ENCODE data around the gene PCDH18. TPM values are rescaled to one million over a fixed set of nuclear protein-coding genes. Genes with fewer than 3 reads are reported as not detected.
A peak's percentile ranks its signal among the peaks of the same experiment; 100 is the strongest.

PCDH18 gene, protein sequence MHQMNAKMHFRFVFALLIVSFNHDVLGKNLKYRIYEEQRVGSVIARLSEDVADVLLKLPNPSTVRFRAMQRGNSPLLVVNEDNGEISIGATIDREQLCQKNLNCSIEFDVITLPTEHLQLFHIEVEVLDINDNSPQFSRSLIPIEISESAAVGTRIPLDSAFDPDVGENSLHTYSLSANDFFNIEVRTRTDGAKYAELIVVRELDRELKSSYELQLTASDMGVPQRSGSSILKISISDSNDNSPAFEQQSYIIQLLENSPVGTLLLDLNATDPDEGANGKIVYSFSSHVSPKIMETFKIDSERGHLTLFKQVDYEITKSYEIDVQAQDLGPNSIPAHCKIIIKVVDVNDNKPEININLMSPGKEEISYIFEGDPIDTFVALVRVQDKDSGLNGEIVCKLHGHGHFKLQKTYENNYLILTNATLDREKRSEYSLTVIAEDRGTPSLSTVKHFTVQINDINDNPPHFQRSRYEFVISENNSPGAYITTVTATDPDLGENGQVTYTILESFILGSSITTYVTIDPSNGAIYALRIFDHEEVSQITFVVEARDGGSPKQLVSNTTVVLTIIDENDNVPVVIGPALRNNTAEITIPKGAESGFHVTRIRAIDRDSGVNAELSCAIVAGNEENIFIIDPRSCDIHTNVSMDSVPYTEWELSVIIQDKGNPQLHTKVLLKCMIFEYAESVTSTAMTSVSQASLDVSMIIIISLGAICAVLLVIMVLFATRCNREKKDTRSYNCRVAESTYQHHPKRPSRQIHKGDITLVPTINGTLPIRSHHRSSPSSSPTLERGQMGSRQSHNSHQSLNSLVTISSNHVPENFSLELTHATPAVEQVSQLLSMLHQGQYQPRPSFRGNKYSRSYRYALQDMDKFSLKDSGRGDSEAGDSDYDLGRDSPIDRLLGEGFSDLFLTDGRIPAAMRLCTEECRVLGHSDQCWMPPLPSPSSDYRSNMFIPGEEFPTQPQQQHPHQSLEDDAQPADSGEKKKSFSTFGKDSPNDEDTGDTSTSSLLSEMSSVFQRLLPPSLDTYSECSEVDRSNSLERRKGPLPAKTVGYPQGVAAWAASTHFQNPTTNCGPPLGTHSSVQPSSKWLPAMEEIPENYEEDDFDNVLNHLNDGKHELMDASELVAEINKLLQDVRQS
- total RNA-seq = under 1 TPM; 0.03 to 0.14 (median 0.05) TPM

DNA sequence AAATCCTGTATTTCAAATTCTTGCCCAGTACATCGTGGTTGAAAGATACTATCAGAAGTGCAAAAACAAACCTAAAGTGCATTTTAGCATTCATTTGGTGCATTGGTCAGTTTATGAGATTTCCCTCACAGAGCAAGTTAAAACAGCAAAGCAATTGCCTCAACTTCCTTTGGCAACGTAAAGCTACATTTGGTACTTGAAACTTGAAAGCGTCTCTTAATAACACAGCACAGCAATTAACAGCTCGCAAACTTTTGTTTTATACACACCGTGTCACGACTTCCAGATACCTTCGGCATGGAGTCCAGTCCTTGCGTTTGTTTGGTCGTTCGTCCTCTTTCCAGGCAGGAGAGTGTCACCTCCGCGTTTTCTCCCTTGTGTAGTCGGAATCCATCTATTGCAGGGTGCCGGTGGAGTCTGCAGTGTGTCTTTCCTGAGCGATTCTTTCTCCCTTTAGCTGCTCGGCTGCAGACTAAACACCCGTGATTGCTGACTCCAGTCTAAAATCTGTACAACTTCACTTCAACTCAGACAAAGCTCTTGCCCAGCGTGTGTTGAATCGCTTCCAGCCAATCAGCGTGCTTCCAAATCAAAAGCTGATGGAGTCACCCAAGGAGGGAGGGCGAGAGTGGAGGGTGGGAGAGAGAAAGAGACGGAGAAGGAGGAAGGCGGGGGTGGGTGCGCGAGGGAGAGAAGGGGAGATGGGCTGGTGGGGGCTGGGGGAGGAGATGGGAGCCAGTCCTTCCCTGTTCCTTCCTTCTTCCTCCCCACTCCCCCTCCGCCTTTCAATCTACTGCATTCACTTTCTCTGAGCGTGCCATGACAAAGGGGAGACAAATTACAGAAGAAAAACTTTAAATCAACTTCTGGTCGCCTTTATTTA is at the start of gene PCDH18:
Gene PCDH18, minus strand, starts transcription at position 509 of the 883 bp plus-strand sequence. Its CDS starts 406 bp downstream, at position 103.
- Mint-ChIP-seq H3K36me3 (ENCODE audit: insufficient read depth) (no peaks in the 10 kb centered on the region), H3K4me3 (no peak within 1 kb of the TSS), H3K27me3 (ENCODE audit: low read depth) (no peaks in the 10 kb centered on the region), H3K4me1 (ENCODE audit: low read depth) (peaks cover 5% of the 10 kb centered on the region), H3K9me3 (peaks cover 5% of the 10 kb centered on the region)
- DNase-seq (no peak), ATAC-seq (peak; percentile 35 to 66)

DNA sequence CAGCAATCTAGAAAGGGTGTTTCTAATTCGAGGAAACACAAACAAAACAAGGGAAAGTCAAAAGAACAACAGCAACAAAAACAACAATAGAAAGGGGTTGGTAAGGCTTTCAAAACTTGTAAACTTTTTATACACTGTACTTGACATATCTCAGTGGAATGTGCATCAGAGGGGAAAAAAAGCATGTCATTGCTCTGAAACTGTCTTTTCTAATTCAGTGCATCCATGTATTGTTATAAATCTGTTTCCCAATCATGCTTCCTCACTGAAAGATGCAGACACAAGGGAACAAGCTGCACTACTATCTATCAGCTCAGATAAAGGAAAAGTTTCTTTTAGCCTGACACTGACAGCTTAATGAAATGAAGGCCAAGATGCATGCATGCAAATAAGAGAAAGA is 44.2 kb upstream of the PCDH18 start:
- Mint-ChIP-seq H3K36me3 (ENCODE audit: insufficient read depth) (no peaks in the 10 kb centered on the region), H3K9me3 (peaks cover 7% of the 10 kb centered on the region), H3K4me1 (ENCODE audit: low read depth) (no peaks in the 10 kb centered on the region), H3K27me3 (ENCODE audit: low read depth) (peaks cover 2% of the 10 kb centered on the region), H3K4me3 (no peak overlapping the region)
- no peak for DNase-seq
- ATAC-seq = no peak

DNA sequence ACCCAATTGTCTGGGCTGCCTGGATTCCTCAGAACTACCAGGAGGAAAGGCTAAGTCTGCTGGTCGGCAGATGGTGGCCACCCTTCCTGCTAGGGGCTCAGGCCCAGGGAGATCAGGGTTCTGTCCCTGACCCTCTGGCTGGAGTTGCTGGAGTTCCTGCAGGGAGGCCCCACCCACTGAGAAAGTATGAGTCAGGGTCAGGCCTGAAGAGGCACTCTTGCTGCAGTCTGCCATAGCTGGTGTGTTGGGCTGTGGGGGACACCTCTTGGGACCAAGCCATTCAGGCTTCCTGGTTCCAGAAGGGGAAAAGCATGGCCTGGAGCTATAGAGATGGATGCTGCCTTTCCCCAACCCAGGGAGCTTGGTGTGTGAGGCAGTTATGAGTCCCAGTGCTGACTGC is 40.4 kb upstream of the PCDH18 start:
- peaks cover 18% of the 10 kb centered on the region for H3K9me3 Mint-ChIP-seq
- H3K27me3 Mint-ChIP-seq (ENCODE audit: low read depth) = peaks cover 2% of the 10 kb centered on the region
- no peak overlapping the region for H3K4me3 Mint-ChIP-seq
- DNase-seq (no peak), ATAC-seq (no peak)
- H3K4me1 Mint-ChIP-seq (ENCODE audit: low read depth) = no peaks in the 10 kb centered on the region
- H3K36me3 Mint-ChIP-seq (ENCODE audit: insufficient read depth) = no peaks in the 10 kb centered on the region

DNA sequence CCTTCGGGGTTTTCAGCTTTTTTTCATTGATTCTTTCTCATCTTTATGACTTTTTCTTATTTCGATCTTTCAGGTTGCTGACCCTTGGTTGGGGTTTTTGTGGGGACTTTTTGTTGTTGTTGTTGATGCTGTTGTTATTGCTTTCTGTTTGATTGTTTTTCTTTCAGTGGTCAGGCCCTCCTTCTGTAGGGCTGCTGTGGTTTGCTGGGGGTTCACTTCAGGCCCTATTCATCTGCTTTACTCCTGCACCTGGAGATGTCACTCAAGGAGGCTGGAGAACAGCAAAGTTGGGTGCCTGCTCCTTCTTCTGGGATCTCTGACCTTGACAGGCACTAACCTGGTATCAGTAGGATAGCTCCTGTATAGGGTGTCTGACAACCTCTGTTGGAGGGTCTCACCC is 39.9 kb upstream of the PCDH18 start:
- Mint-ChIP-seq H3K36me3 (ENCODE audit: insufficient read depth) (no peaks in the 10 kb centered on the region), H3K27me3 (ENCODE audit: low read depth) (peaks cover 2% of the 10 kb centered on the region), H3K4me3 (no peak overlapping the region), H3K9me3 (peaks cover 18% of the 10 kb centered on the region), H3K4me1 (ENCODE audit: low read depth) (no peaks in the 10 kb centered on the region)
- ATAC-seq = no peak
- DNase-seq = no peak

DNA sequence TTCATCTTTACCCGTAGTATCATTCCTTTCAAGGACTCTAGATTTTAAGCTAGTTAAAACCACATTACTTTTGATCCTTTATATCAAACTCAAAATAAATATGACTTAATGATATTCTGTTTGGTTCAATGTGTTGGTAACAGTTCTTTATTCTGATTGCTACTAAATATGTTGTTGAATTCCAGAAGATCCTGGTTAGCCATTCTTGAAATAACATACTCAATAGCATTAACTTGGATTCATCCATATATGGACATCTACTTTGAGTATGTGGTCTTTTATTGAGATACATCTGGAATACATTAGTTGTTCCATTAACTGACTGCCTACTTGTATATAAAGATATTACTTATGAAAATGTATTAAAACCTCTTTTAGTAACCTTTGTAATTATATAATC is 27.5 kb upstream of the PCDH18 start:
- peaks cover 5% of the 10 kb centered on the region for H3K9me3 Mint-ChIP-seq
- no peak for ATAC-seq

DNA sequence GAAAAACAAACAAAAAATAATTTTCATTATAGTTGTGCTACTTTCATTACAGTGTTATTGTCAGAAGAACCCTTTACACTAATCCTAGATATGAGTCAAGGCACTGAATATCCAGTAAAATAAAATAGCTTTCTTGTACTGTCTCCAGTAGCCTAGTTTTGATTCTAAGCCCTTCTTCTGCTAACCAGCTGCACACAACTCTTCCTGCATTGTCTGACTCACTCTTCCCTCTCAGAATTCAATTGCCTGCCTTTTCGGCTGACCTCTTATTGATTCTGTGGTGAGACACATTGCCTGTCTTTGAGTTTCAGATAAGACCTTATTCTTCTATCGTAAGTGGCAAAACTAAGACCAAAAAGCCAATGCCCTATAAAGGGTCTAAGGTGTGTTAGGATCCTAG is 26.7 kb upstream of the PCDH18 start:
- no peak overlapping the region for H3K4me3 Mint-ChIP-seq
- H3K9me3 Mint-ChIP-seq = peaks cover 8% of the 10 kb centered on the region

More for the DNA sequence above, 27.5 kb upstream of the PCDH18 start:
- H3K4me3 Mint-ChIP-seq = no peak overlapping the region
- H3K4me1 Mint-ChIP-seq (ENCODE audit: low read depth) = no peaks in the 10 kb centered on the region
- no peaks in the 10 kb centered on the region for H3K36me3 Mint-ChIP-seq (ENCODE audit: insufficient read depth)
- DNase-seq = no peak
- no peaks in the 10 kb centered on the region for H3K27me3 Mint-ChIP-seq (ENCODE audit: low read depth)

DNA sequence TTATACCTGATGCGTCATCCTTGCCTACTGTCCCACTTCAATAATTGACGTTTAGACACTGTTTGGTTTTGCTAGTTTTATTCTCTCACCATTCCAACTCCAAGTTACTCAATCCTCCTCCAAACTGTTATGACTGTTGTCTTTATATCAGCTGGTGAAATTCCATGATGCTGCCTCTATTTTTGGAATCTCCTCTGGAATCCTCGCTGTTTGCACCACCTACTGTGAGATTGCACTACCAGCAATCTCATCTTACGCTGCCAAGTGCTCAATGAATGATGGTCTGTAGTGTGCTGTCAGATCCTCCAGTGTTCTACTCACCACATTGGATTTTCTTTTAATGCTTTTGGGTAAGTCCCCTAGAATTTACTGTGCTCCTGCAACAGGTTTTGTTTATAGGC is 13.2 kb upstream of the PCDH18 start:
- H3K36me3 Mint-ChIP-seq (ENCODE audit: insufficient read depth) = no peaks in the 10 kb centered on the region
- peaks cover 9% of the 10 kb centered on the region for H3K9me3 Mint-ChIP-seq
- H3K4me1 Mint-ChIP-seq (ENCODE audit: low read depth) = no peaks in the 10 kb centered on the region
- no peak for ATAC-seq
- no peak for DNase-seq
- no peaks in the 10 kb centered on the region for H3K27me3 Mint-ChIP-seq (ENCODE audit: low read depth)
- H3K4me3 Mint-ChIP-seq = no peak overlapping the region

More for the DNA sequence above, 26.7 kb upstream of the PCDH18 start:
- H3K27me3 Mint-ChIP-seq (ENCODE audit: low read depth) = no peaks in the 10 kb centered on the region
- DNase-seq (no peak), ATAC-seq (no peak)
- H3K4me1 Mint-ChIP-seq (ENCODE audit: low read depth) = no peaks in the 10 kb centered on the region
- no peaks in the 10 kb centered on the region for H3K36me3 Mint-ChIP-seq (ENCODE audit: insufficient read depth)

DNA sequence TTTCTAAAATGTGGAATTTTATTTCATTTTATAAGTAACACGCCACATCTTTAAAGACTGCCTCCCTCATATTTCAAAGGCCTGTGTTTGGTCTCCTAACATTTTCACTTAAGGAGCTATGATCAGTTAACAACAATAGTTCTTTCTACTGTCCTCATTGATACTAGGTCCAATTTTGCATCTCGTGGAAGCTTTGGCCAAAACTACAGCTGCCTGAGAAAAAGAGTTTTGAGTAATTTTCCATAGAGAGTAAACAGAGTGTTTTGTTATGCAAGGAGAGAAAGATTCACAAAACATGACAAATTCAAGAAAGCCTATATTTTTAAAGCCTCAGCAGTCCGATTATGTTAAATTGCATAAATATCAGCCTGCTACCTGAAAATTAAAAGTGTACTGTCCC is 11.4 kb upstream of the PCDH18 start:
- H3K36me3 Mint-ChIP-seq (ENCODE audit: insufficient read depth) = no peaks in the 10 kb centered on the region
- ATAC-seq = no peak
- H3K4me1 Mint-ChIP-seq (ENCODE audit: low read depth) = no peaks in the 10 kb centered on the region
- H3K4me3 Mint-ChIP-seq = no peak overlapping the region
- no peak for DNase-seq
- H3K9me3 Mint-ChIP-seq = peaks cover 9% of the 10 kb centered on the region
- no peaks in the 10 kb centered on the region for H3K27me3 Mint-ChIP-seq (ENCODE audit: low read depth)

DNA sequence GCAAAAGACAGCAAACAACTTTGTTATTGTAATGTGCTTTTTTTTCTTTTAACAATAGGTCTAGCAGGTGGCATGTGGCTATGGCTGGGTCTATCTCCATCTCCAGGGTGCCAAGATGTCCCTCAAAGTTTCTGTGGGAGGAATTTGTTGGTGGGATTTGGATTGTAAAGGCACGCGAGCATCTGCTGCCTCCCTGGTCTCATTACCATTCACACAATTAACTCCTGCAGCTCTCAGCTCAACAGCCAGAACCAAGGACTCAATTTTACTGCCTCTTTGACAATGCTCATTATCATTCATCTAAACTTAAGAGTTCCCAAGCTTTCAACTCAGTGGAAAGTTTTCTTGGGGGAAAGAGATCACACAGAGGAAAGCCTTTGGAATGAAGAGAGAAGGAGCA is 10.9 kb upstream of the PCDH18 start:
- Mint-ChIP-seq H3K4me1 (ENCODE audit: low read depth) (no peaks in the 10 kb centered on the region), H3K9me3 (peaks cover 9% of the 10 kb centered on the region), H3K36me3 (ENCODE audit: insufficient read depth) (no peaks in the 10 kb centered on the region), H3K4me3 (no peak overlapping the region), H3K27me3 (ENCODE audit: low read depth) (no peaks in the 10 kb centered on the region)
- no peak for ATAC-seq
- DNase-seq = no peak

DNA sequence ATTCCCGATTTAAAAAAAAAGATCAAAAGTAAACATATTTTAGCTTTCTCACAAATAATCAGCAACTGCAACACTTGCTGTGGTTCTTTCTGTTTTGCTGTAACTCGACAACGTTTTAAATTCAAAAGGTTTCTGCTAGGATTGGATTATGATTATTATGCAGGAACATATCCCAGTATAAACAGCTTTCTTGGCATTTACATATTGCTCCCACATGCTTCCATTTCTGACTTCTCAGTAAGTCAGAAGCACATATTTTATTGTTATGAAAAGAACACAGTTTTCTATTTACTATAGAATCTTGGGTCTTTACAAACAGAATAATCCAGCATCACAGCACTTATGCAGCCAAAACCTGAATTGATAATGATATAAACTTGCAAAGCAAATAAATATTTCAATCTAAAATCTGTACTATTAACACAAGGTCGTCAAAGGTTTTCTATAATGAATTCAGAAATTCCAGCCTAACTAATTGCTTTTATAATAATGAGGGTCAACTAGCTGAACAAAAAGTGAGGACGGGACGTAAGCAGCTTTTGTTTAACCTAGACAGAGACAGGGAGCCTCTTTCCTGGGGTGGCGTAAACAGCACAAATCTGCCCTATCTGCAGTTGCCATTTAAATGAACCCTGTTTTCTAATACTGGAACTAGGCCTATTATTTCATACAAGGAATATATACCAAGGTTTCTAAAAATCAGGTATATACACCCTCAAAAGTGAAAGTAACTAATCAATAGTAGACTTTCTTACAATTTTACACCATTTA is 9.8 kb upstream of the PCDH18 start:
- DNase-seq (no peak), ATAC-seq (no peak)
- no peaks in the 10 kb centered on the region for H3K27me3 Mint-ChIP-seq (ENCODE audit: low read depth)
- no peak overlapping the region for H3K4me3 Mint-ChIP-seq
- H3K36me3 Mint-ChIP-seq (ENCODE audit: insufficient read depth) = no peaks in the 10 kb centered on the region
- peaks cover 10% of the 10 kb centered on the region for H3K9me3 Mint-ChIP-seq
- H3K4me1 Mint-ChIP-seq (ENCODE audit: low read depth) = no peaks in the 10 kb centered on the region

DNA sequence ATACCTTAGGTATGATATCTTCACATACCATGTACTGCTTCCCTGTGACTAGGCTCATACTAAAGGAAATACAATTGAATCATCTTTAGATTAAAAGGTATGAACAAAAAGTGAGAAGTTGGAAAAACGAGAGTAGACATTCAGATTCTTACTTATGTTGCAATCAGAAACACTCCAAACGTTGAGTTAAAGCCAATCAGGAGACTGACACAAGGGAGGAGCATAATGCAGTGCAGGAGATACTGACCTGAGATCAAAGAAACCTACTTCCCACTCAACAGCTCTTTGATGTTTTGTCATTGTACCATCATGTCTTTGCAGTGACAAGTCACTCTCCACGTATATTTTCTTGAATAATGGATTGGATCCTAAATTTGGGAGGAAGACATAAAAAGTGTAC is 8.9 kb upstream of the PCDH18 start:
- H3K27me3 Mint-ChIP-seq (ENCODE audit: low read depth) = no peaks in the 10 kb centered on the region
- no peaks in the 10 kb centered on the region for H3K36me3 Mint-ChIP-seq (ENCODE audit: insufficient read depth)
- H3K4me1 Mint-ChIP-seq (ENCODE audit: low read depth) = no peaks in the 10 kb centered on the region
- no peak overlapping the region for H3K4me3 Mint-ChIP-seq
- peaks cover 15% of the 10 kb centered on the region for H3K9me3 Mint-ChIP-seq
- ATAC-seq (no peak), DNase-seq (no peak)

DNA sequence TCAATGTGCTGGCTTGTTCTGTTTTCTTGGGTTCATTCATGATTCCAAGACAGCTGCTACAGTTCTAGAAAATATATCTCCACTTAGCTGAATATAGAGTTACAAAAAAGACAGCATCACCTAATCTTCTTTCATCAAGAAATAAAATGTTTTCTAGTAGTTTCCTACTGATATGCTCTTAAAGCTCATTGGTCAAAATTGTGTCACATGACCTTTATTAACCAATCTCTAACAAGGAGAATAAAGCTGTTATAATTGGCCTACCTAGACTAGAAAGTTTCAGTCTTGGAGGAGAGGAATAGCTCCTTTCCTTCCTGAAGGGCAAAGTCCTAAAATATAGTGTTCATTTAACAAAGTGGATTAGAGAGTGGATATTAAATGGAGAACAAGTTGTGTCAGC is 8.1 kb upstream of the PCDH18 start:
- no peaks in the 10 kb centered on the region for H3K36me3 Mint-ChIP-seq (ENCODE audit: insufficient read depth)
- no peaks in the 10 kb centered on the region for H3K4me1 Mint-ChIP-seq (ENCODE audit: low read depth)
- no peak overlapping the region for H3K4me3 Mint-ChIP-seq
- H3K27me3 Mint-ChIP-seq (ENCODE audit: low read depth) = no peaks in the 10 kb centered on the region
- no peak for ATAC-seq
- H3K9me3 Mint-ChIP-seq = peaks cover 9% of the 10 kb centered on the region
- no peak for DNase-seq

DNA sequence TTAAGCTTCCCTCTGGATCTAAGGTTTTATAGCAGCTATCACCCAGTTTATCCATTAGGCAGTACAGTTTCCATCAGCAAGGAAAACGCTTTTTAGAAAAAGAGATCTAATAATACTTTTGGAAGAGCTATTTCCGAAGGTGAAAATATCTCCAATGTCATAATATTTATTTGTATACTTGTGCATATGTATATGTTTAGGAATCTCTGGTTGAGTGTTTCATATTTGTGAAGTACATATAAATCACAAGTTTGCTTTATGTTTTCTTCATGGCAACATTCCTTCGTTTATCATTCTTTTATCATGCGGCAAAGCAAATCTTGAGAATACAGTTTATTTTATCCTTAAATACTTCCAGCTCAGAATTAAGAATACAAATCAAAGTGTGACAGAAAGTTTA is 6.2 kb upstream of the PCDH18 start:
- H3K4me1 Mint-ChIP-seq (ENCODE audit: low read depth) = peaks cover 2% of the 10 kb centered on the region
- ATAC-seq (no peak), DNase-seq (no peak)
- H3K4me3 Mint-ChIP-seq = no peak overlapping the region
- no peaks in the 10 kb centered on the region for H3K36me3 Mint-ChIP-seq (ENCODE audit: insufficient read depth)
- H3K27me3 Mint-ChIP-seq (ENCODE audit: low read depth) = no peaks in the 10 kb centered on the region
- peaks cover 6% of the 10 kb centered on the region for H3K9me3 Mint-ChIP-seq

Data from activated T-cell treated with anti-CD3 and anti-CD28 coated beads, Interleukin-2, amount 50 U/mL, for 4 hours (primary cell).